ENCODE measurements around the gene NAALADL2. TPM values are rescaled to one million over a fixed set of nuclear protein-coding genes. Genes with fewer than 3 reads are reported as not detected.

NAALADL2 gene
- total and polyA plus RNA-seq, 2 of the 4 experiments (the other 2 are of a cell fraction) = 3.8 to 19.2 TPM

- H2BK20ac ChIP-seq (ENCODE audit: low read depth, low read length) = no peak overlapping the region
- no peak overlapping the region for H2BK120ac ChIP-seq (ENCODE audit: low read depth, low read length)
- no peak overlapping the region for H3K14ac ChIP-seq (replicated peaks; ENCODE audit: low read depth, low read length)
- CTCF ChIA-PET = no interaction called here
- H3K36me3 ChIP-seq (ENCODE audit: control insufficient read depth, insufficient read depth, low read length) = no peaks in the 10 kb centered on the region
- no peak for ATAC-seq (ENCODE audit: low read depth)
- H2AFZ ChIP-seq (replicated peaks; ENCODE audit: low read length, poor library complexity) = no peak overlapping the region
- H3K23ac ChIP-seq (ENCODE audit: low read depth, low read length) = no peak overlapping the region
- intact Hi-C loops (cut with micrococcal nuclease) (no loop called here), in situ Hi-C loops (cut with MboI; ENCODE audit: low sequenced_read_pairs) (no loop called here), dilution Hi-C loops (cut with HindIII; ENCODE audit: low sequenced_read_pairs, unreplicated experiment) (no loop called here)
- no peaks in the 10 kb centered on the region for H3K27me3 ChIP-seq (ENCODE audit: control insufficient read depth, insufficient read depth, low read length)
- H2AK9ac ChIP-seq (replicated peaks; ENCODE audit: low read depth, low read length, poor library complexity) = no peak overlapping the region
- H3K4me3 ChIP-seq (ENCODE audit: insufficient read depth, low read depth, low read length) = no peak overlapping the region
- no peaks in the 10 kb centered on the region for H3K9me3 ChIP-seq (ENCODE audit: control insufficient read depth, insufficient read depth, low read length)
- H3K4ac ChIP-seq (ENCODE audit: low read depth, low read length) = no peak overlapping the region
- no peak overlapping the region for H4K91ac ChIP-seq (ENCODE audit: insufficient read depth, low read depth, low read length)
- H3K9ac ChIP-seq (ENCODE audit: low read depth, low read length) = no peak overlapping the region
- DNase-seq = no peak
- H3K56ac ChIP-seq (ENCODE audit: extremely low read depth, insufficient read depth, low read length) = no peak overlapping the region
- H3K9me1 ChIP-seq (ENCODE audit: insufficient read depth, low read length) = no peaks in the 10 kb centered on the region
- TF ChIP-seq NFE2L2 (IDR thresholded peaks at IDR 0.05; ENCODE audit: low read depth, low read length) (no peak), MAZ (IDR thresholded peaks at IDR 0.05; ENCODE audit: borderline replicate concordance, low read depth, low read length) (no peak), MAFK (IDR thresholded peaks at IDR 0.05; ENCODE audit: low read depth, low read length) (no peak), POLR2A (IDR thresholded peaks at IDR 0.05; ENCODE audit: low read depth, low read length) (no peak), BHLHE40 (IDR thresholded peaks at IDR 0.05; ENCODE audit: low read depth, low read length) (no peak), SMC3 (IDR thresholded peaks at IDR 0.05; ENCODE audit: low read depth, low read length) (no peak), RAD21 (IDR thresholded peaks at IDR 0.05; ENCODE audit: low read length) (no peak), ELK1 (IDR thresholded peaks at IDR 0.05; ENCODE audit: borderline replicate concordance, low read depth, low read length) (no peak), FOS (IDR thresholded peaks at IDR 0.05; ENCODE audit: low read depth, low read length) (no peak)
- TF ChIP-seq, protein P1, sequence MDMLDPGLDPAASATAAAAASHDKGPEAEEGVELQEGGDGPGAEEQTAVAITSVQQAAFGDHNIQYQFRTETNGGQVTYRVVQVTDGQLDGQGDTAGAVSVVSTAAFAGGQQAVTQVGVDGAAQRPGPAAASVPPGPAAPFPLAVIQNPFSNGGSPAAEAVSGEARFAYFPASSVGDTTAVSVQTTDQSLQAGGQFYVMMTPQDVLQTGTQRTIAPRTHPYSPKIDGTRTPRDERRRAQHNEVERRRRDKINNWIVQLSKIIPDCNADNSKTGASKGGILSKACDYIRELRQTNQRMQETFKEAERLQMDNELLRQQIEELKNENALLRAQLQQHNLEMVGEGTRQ (IDR thresholded peaks at IDR 0.05; ENCODE audit: low read depth, low read length) = no peak
- TF ChIP-seq, protein P2, sequence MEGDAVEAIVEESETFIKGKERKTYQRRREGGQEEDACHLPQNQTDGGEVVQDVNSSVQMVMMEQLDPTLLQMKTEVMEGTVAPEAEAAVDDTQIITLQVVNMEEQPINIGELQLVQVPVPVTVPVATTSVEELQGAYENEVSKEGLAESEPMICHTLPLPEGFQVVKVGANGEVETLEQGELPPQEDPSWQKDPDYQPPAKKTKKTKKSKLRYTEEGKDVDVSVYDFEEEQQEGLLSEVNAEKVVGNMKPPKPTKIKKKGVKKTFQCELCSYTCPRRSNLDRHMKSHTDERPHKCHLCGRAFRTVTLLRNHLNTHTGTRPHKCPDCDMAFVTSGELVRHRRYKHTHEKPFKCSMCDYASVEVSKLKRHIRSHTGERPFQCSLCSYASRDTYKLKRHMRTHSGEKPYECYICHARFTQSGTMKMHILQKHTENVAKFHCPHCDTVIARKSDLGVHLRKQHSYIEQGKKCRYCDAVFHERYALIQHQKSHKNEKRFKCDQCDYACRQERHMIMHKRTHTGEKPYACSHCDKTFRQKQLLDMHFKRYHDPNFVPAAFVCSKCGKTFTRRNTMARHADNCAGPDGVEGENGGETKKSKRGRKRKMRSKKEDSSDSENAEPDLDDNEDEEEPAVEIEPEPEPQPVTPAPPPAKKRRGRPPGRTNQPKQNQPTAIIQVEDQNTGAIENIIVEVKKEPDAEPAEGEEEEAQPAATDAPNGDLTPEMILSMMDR (conservative IDR thresholded peaks at IDR 0.05; ENCODE audit: low read depth, low read length) = no peak
- H2BK5ac ChIP-seq (ENCODE audit: low read depth, low read length, poor library complexity, severe bottlenecking) = no peak overlapping the region
- H3K27ac ChIP-seq (ENCODE audit: insufficient read depth, low read length) = no peak overlapping the region
- no peaks in the 10 kb centered on the region for H3K79me1 ChIP-seq (ENCODE audit: low read depth in 1 of 2, low read length in 2 of 2)
- no peak overlapping the region for H4K5ac ChIP-seq (ENCODE audit: low read depth, low read length)
- POLR2A ChIA-PET (ENCODE audit: unreplicated experiment) = no interaction called here
- WGBS, 2 experiments (ENCODE audit: extremely low coverage in 2 of 2, insufficient read length in 1 of 2) = no CpG with 5 or more reads among the region's 3 CpGs
- no TSS peak for BruUV-seq (replicated peaks)
- H3K4me1 ChIP-seq (ENCODE audit: control insufficient read depth, insufficient read depth, low read length) = no peaks in the 10 kb centered on the region
- no peak overlapping the region for H4K8ac ChIP-seq (ENCODE audit: low read depth in 2 of 2, low read length in 2 of 2)
- H2AK5ac ChIP-seq (ENCODE audit: low read depth, low read length) = no peak overlapping the region
- H4K20me1 ChIP-seq (ENCODE audit: insufficient read depth, low read length) = no peaks in the 10 kb centered on the region
- no peak overlapping the region for H3K18ac ChIP-seq (ENCODE audit: low read depth, low read length)
- H3K4me2 ChIP-seq (ENCODE audit: low read depth, low read length) = no peak overlapping the region
- no peak overlapping the region for H2BK15ac ChIP-seq (ENCODE audit: low read depth, low read length)
Observed at GRCh38 chr3:175233957-175234940, 375.1 kb downstream of the NAALADL2 start.

All from IMR-90 (cell line).